SKM-1 (cell line): Measurements from ENCODE around the gene CCDC78.
"Not testable (repeated sequence)": the region's sequence is repeated elsewhere in the genome, so short reads cannot be mapped to it uniquely, and the experiment has no call there.

Experiments used
- DNase-seq: peaks from one replicate; lab custom pipeline; 2025; ENCODE audit not compliant: unreplicated experiment; lab: John Stamatoyannopoulos, UW

Gene CCDC78

GRCh38 chr16:725041-725376, 1.2 kb downstream of the CCDC78 start:
- no peak for DNase-seq

- no peak for DNase-seq
Measured at GRCh38 chr16:724188-725040, 1.8 kb downstream of the CCDC78 start.

- DNase-seq = no peak
Measured at GRCh38 chr16:723695-724094, 2.5 kb downstream of the CCDC78 start.

- DNase-seq = no peak
Measured at GRCh38 chr16:722835-723633, 3.2 kb downstream of the CCDC78 start.

GRCh38 chr16:721765-722540, 4.3 kb downstream of the CCDC78 start:
- DNase-seq = no peak

- DNase-seq = peak; percentile 56
Measured at GRCh38 chr16:720990-721764, 5.1 kb downstream of the CCDC78 start, which contains the start of gene ANTKMT. Gene ANTKMT (plus strand): TSS chr16:721146. CDS start chr16:721275, 129 bp downstream.

GRCh38 chr16:720447-720989, 5.7 kb downstream of the CCDC78 start:
- no peak for DNase-seq

GRCh38 chr16:719815-720446, 6.3 kb downstream of the CCDC78 start:
- DNase-seq = no peak

GRCh38 chr16:718922-719321, 7.3 kb downstream of the CCDC78 start:
- DNase-seq = no peak

GRCh38 chr16:718389-718788, 7.9 kb downstream of the CCDC78 start:
- no peak for DNase-seq

GRCh38 chr16:717450-718245, 8.6 kb downstream of the CCDC78 start:
- no peak for DNase-seq

GRCh38 chr16:716768-717325, 9.4 kb downstream of the CCDC78 start:
- DNase-seq = no peak

- DNase-seq = no peak
Measured at GRCh38 chr16:716200-716568, 10.1 kb downstream of the CCDC78 start.

- DNase-seq = no peak
Measured at GRCh38 chr16:715477-716199, 10.6 kb downstream of the CCDC78 start.

GRCh38 chr16:714558-715476, 11.4 kb downstream of the CCDC78 start, which contains the start of gene METRN:
Gene METRN (plus strand): TSS chr16:715118. CDS start chr16:715290, 172 bp downstream.
- DNase-seq = peak; percentile 77

GRCh38 chr16:714079-714478, 12.2 kb downstream of the CCDC78 start:
- DNase-seq = no peak

- DNase-seq = not testable (repeated sequence)
Measured at GRCh38 chr16:712740-713250, 13.4 kb downstream of the CCDC78 start.
